GM12865 (cell line): ENCODE data around the gene PHOX2A.
A peak's percentile ranks its signal among the peaks of the same experiment; 100 is the strongest.

ENCODE experiments used
- DNase-seq: peaks from one replicate; pipeline ENCODE4 v3.0.0; 2010; ENCODE audit warnings: low read depth
- H3K4me3 ChIP-seq: 2 replicates; pipeline ENCODE4 v1.5.1; 2011; ENCODE audit warnings: mild to moderate bottlenecking, low read depth, low read length, control low read depth
- TF ChIP-seq, protein P1 (sequence below): IDR thresholded peaks from 2 replicates; pipeline ENCODE4 v1.5.1; 2011; ENCODE audit warnings: low read length, control low read depth, low read depth, inconsistent platforms; ENCODE audit not compliant: insufficient read depth; ENCODE audit errors: missing control alignments

The PHOX2A gene

DNA sequence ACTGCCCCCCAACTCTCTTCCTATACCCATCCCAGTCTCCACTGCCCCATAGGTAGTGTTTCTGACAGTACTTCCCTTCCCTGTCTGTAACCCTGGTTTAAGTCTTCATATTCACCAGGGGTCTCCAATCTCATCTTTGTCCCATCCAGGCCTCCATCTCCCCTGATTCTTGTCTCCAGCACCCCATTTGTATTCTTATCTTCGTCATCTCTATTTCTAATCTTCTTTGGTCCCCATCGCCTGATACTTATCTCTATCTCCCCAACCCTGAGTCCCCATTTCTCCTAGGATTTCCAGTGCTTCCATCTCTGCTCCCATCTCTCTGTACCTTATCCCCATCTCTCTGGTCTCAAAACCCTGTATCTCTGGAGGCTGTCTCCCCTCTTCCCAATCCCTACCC lies 1.8 kb downstream of the PHOX2A start:
- no peak for DNase-seq
- TF ChIP-seq, protein P1, sequence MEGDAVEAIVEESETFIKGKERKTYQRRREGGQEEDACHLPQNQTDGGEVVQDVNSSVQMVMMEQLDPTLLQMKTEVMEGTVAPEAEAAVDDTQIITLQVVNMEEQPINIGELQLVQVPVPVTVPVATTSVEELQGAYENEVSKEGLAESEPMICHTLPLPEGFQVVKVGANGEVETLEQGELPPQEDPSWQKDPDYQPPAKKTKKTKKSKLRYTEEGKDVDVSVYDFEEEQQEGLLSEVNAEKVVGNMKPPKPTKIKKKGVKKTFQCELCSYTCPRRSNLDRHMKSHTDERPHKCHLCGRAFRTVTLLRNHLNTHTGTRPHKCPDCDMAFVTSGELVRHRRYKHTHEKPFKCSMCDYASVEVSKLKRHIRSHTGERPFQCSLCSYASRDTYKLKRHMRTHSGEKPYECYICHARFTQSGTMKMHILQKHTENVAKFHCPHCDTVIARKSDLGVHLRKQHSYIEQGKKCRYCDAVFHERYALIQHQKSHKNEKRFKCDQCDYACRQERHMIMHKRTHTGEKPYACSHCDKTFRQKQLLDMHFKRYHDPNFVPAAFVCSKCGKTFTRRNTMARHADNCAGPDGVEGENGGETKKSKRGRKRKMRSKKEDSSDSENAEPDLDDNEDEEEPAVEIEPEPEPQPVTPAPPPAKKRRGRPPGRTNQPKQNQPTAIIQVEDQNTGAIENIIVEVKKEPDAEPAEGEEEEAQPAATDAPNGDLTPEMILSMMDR, result no peak

DNA sequence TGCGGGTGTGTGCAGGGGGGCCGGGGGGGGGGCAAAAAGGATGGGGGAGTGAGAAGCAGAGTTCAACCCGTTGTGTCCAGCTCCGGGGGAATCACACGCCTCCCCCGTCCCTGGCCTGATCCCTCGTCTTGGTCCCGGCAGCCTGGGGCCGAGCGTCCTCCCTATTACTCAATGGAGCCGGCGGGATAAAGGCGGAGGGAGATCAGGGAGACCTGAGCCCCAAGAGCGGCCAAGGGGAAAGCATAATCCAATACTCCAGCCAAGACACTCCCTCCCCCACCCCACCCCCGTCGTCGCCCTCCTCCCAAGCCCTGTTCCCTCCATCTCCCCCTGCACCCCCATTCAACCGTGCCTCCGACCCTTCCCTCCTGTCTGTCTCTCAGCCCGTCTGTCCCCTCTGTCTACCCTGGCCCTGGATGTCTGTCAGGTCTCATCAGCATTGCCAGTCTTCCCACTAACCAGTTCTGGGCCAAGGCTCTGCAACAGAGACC lies 2.6 kb downstream of the PHOX2A start:
- H3K4me3 ChIP-seq, result no peak overlapping the region
- TF ChIP-seq, protein P1, result no peak
- DNase-seq, result no peak

More for the DNA sequence above, 1.8 kb downstream of the PHOX2A start:
- no peak overlapping the region for H3K4me3 ChIP-seq

DNA sequence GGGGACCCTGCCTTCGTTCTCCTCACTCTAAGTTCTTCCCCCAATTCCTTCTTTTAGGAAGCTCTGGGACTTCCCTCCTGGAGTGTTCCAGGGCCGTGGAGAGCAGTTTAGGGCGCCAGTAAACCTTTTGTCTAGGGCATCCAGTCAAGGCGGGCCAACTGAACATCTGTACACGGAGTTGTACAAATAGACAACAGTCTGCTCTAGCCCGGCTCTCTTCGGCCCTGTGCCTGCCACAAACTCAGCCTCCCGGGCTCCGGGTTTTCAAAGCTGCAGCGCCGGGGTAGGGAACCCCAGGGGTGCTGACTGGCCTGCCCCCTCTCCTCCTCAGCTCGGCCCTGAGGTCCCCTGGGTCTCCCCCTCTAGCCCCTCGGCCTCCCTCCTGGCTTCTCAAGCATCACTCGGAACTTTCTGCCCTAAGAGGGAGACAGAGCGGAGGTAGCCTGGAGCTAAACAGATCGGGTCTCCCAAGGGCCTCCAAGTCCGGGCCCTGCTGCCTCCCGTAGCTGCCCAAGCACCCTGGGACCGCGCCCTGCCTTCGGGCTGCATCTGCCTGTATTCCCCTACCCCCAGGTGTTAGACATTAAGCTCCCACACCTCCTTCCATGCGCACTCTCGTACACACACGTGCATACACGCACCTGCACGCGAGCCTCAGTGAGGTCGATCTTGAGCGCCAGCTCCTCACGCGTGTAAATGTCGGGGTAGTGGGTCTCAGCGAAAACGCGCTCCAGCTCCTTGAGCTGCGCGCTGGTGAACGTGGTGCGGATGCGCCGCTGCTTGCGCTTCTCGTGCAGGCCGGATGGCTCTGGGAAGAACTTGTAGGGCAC lies 3.3 kb downstream of the PHOX2A start:
- no peak overlapping the region for H3K4me3 ChIP-seq
- TF ChIP-seq, protein P1, result no peak
- no peak for DNase-seq

DNA sequence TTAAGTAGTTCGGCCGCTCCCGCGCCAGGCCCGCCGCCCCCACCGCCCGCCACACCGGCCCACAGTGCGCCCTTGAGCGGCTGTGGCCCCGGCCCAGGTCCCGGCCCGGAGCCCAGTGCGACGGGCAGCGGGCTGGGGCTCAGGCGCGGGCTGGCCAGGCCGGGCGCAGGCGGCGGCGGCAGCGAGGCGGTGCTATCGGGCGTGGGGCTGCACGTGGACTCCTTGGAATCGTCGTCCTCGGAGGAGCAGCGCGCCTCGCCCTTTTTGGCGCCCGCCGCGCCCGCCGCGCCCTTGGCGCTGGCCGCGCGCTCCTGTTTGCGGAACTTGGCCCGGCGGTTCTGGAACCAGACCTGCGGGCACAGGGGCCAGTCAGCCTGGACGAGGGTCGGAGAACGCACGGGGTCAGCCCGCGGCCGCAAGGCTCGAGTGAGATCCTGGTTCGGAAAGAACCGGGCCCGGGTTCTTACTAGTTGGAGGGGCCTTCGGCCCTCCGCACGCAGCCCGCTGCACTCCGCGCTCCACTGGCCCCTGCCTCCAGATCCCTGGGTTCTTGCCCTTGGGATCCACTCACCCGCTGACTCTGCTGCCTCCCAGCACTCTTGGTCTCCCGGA lies 4.0 kb downstream of the PHOX2A start:
- TF ChIP-seq, protein P1, result no peak
- no peak for DNase-seq
- no peak overlapping the region for H3K4me3 ChIP-seq

DNA sequence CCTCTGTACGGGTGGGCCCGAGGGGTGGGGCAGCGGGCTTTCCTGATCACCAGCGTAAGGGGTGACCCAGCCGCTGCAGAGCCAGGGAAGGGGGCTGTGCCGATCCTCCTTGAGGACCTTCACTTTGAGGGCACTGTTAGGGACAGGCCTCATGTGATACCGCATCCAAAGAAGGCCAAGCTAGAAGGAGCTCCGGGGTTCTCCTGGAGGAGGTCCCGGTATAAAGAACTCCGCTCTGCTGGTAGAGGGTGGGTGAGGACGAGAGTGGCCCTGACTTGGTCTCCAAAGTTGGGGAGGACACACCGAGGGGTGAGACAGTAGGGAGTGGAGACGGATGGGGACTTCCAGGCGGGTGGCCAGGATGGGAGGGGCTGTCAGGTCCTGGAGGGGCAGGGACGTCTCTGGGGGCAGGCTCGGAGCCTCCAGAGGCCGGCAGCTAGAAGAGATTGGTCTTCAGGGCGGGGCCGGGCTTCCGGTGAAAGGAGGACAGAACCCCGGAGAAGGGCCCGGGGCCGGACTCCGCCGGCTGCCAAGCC lies 4.6 kb downstream of the PHOX2A start:
- peak; percentile 55 for DNase-seq
- TF ChIP-seq, protein P1, result no peak
- peak overlapping the region; percentile 17 for H3K4me3 ChIP-seq

DNA sequence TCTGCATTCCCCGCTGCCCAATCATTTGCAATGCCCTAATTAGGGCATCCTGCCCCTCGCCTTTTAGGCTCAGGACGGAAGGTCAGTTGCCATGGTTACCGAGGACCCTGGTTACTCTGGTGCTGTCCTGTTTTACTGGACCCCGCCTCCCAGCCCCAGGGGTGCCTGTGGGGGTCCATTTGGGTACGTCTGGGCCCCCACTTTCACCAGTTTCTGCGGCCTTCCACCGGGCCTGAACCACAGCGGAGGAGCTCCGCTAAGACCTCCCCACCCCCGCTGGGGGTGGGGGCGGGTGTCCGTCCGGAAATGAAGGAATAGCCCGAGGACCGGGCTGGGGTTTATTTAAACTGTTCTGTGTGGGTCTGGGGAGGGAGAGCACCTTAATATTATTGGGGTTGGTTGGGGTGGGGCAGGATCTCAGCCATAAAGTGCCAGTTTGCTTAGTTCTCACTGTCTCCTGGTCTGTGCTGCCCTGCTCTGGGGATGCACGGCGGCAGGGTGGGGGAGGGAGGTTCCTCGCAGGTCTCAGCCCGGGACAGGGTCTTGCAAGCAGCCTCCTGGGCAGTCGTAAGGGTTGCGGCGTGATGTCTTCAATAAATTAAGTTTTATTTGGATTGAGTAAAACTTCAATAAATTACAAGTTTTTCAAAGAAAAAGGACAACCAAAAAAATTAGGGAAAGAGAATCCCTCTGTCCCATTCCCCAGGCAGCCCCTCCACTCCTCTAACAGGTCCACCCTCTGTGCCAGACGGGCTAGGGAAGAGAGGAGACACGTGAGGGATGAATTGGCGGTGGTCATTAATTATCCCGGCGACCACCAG lies 5.3 kb downstream of the PHOX2A start:
- TF ChIP-seq, protein P1, result no peak
- H3K4me3 ChIP-seq, result no peak overlapping the region
- DNase-seq, result no peak
